GM19240 (cell line): ENCODE data around the gene ZSWIM3.
"Not testable (repeated sequence)": the region's sequence is repeated elsewhere in the genome, so short reads cannot be mapped to it uniquely, and the experiment has no call there.

Source experiments
- DNase-seq: peaks from one replicate; pipeline ENCODE4 v3.0.0; 2011; ENCODE audit warnings: low spot score; ENCODE audit not compliant: insufficient read length

The ZSWIM3 gene

GRCh38 chr20:45857114-45857881 lies at the start of gene ZSWIM3, which contains the start of gene ACOT8:
Gene ZSWIM3 (plus strand): TSS chr20:45857614. CDS start chr20:45857826, 212 bp downstream.
Gene ACOT8 (minus strand): TSS chr20:45857392. CDS start chr20:45857315, 77 bp downstream.
- peak; percentile 96 for DNase-seq

- DNase-seq: no peak
Observed at GRCh38 chr20:45810191-45810970, 47.0 kb upstream of the ZSWIM3 start.

GRCh38 chr20:45812157-45813005 lies 45.0 kb upstream of the ZSWIM3 start, which contains the start of gene UBE2C:
Gene UBE2C (plus strand): TSS chr20:45812644. CDS start chr20:45812696, 52 bp downstream.
- peak; percentile 99 for DNase-seq

- DNase-seq: no peak
Observed at GRCh38 chr20:45813006-45813340, 44.4 kb upstream of the ZSWIM3 start.

GRCh38 chr20:45813489-45813888 lies 43.9 kb upstream of the ZSWIM3 start:
- no peak for DNase-seq

- DNase-seq: no peak
Observed at GRCh38 chr20:45814314-45814713, 43.1 kb upstream of the ZSWIM3 start.

GRCh38 chr20:45816951-45817350 lies 40.5 kb upstream of the ZSWIM3 start:
- no peak for DNase-seq

GRCh38 chr20:45817376-45818194 lies 39.8 kb upstream of the ZSWIM3 start:
- no peak for DNase-seq

- no peak for DNase-seq
Observed at GRCh38 chr20:45818239-45818638, 39.2 kb upstream of the ZSWIM3 start.

GRCh38 chr20:45819466-45819865 lies 37.9 kb upstream of the ZSWIM3 start:
- DNase-seq: no peak

- no peak for DNase-seq
Observed at GRCh38 chr20:45821947-45822346, 35.5 kb upstream of the ZSWIM3 start.

- DNase-seq: no peak
Observed at GRCh38 chr20:45822857-45823256, 34.6 kb upstream of the ZSWIM3 start.

- DNase-seq: no peak
Observed at GRCh38 chr20:45823949-45824835, 33.2 kb upstream of the ZSWIM3 start.

GRCh38 chr20:45826381-45827019 lies 30.9 kb upstream of the ZSWIM3 start:
- no peak for DNase-seq

- DNase-seq: no peak
Observed at GRCh38 chr20:45827030-45827652, 30.3 kb upstream of the ZSWIM3 start, which contains the start of gene TNNC2. Gene TNNC2 (minus strand): TSS chr20:45827312. CDS start chr20:45827248, 64 bp downstream.

- DNase-seq: no peak
Observed at GRCh38 chr20:45827712-45828111, 29.7 kb upstream of the ZSWIM3 start.

- DNase-seq: no peak
Observed at GRCh38 chr20:45828589-45828988, 28.8 kb upstream of the ZSWIM3 start.

- DNase-seq: not testable (repeated sequence)
Observed at GRCh38 chr20:45829673-45830106, 27.7 kb upstream of the ZSWIM3 start.

- DNase-seq: no peak
Observed at GRCh38 chr20:45832619-45833018, 24.8 kb upstream of the ZSWIM3 start.
